ENCODE data around the gene CNTNAP5. TPM values are rescaled to one million over a fixed set of nuclear protein-coding genes. Genes with fewer than 3 reads are reported as not detected.
"Not testable (repeated sequence)": the region's sequence is repeated elsewhere in the genome, so short reads cannot be mapped to it uniquely, and the experiment has no call there.

CNTNAP5 gene
- total RNA-seq, 1 donor from 2014 or later, result not detected

- DNase-seq (ENCODE audit: low spot score) (no peak), ATAC-seq (no peak)
- intact Hi-C loops (cut with DNase I), result no loop called here
These were observed 328.6 kb downstream of the CNTNAP5 start for GRCh38 chr2:124353656-124354055.

- intact Hi-C loops (cut with DNase I), result no loop called here
- DNase-seq (ENCODE audit: low spot score) (no peak), ATAC-seq (no peak)
These were observed 329.4 kb downstream of the CNTNAP5 start for GRCh38 chr2:124354466-124354865.

GRCh38 chr2:124361966-124362365 is 336.9 kb downstream of the CNTNAP5 start:
- ATAC-seq; intact Hi-C loops (cut with DNase I); DNase-seq (ENCODE audit: low spot score): not testable (repeated sequence)

- intact Hi-C loops (cut with DNase I), result no loop called here
- ATAC-seq, result no peak
- no peak for DNase-seq (ENCODE audit: low spot score)
These were observed 344.1 kb downstream of the CNTNAP5 start for GRCh38 chr2:124369181-124369580.

GRCh38 chr2:124380221-124380749 is 355.2 kb downstream of the CNTNAP5 start:
- intact Hi-C loops (cut with DNase I), result no loop called here
- ATAC-seq (no peak), DNase-seq (ENCODE audit: low spot score) (no peak)

- DNase-seq (ENCODE audit: low spot score), result no peak
- intact Hi-C loops (cut with DNase I), result no loop called here
These were observed 357.1 kb downstream of the CNTNAP5 start for GRCh38 chr2:124382067-124382618.

GRCh38 chr2:124395961-124396360 is 370.9 kb downstream of the CNTNAP5 start:
- ATAC-seq, result no peak
- DNase-seq (ENCODE audit: low spot score), result no peak
- intact Hi-C loops (cut with DNase I), result no loop called here

More at GRCh38 chr2:124382067-124382618, 357.1 kb downstream of the CNTNAP5 start:
- no peak for ATAC-seq

GRCh38 chr2:124402274-124402673 is 377.2 kb downstream of the CNTNAP5 start:
- no peak for ATAC-seq
- intact Hi-C loops (cut with DNase I), result no loop called here

GRCh38 chr2:124407836-124408534 is 382.9 kb downstream of the CNTNAP5 start:
- intact Hi-C loops (cut with DNase I); DNase-seq (ENCODE audit: low spot score); ATAC-seq: not testable (repeated sequence)

More at GRCh38 chr2:124402274-124402673, 377.2 kb downstream of the CNTNAP5 start:
- DNase-seq (ENCODE audit: low spot score), result no peak

- intact Hi-C loops (cut with DNase I), result no loop called here
- no peak for ATAC-seq
- DNase-seq (ENCODE audit: low spot score), result no peak
These were observed 399.0 kb downstream of the CNTNAP5 start for GRCh38 chr2:124424074-124424473.

GRCh38 chr2:124426122-124426521 is 401.0 kb downstream of the CNTNAP5 start:
- intact Hi-C loops (cut with DNase I), result no loop called here
- ATAC-seq, result no peak
- DNase-seq (ENCODE audit: low spot score), result no peak

GRCh38 chr2:124426625-124427024 is 401.5 kb downstream of the CNTNAP5 start:
- intact Hi-C loops (cut with DNase I), result no loop called here
- DNase-seq (ENCODE audit: low spot score) (no peak), ATAC-seq (no peak)

- DNase-seq (ENCODE audit: low spot score) (no peak), ATAC-seq (no peak)
- intact Hi-C loops (cut with DNase I), result no loop called here
These were observed 412.7 kb downstream of the CNTNAP5 start for GRCh38 chr2:124437811-124438210.

- DNase-seq (ENCODE audit: low spot score), result no peak
- intact Hi-C loops (cut with DNase I), result no loop called here
- no peak for ATAC-seq
These were observed 425.4 kb downstream of the CNTNAP5 start for GRCh38 chr2:124450481-124450880.

- no peak for ATAC-seq
- no peak for DNase-seq (ENCODE audit: low spot score)
- intact Hi-C loops (cut with DNase I), result no loop called here
These were observed 451.2 kb downstream of the CNTNAP5 start for GRCh38 chr2:124476291-124476690.

GRCh38 chr2:124478761-124479160 is 453.7 kb downstream of the CNTNAP5 start:
- intact Hi-C loops (cut with DNase I), result no loop called here
- no peak for DNase-seq (ENCODE audit: low spot score)
- no peak for ATAC-seq

- DNase-seq (ENCODE audit: low spot score) (no peak), ATAC-seq (peak; percentile 48)
- intact Hi-C loops (cut with DNase I), result no loop called here
These were observed 455.9 kb downstream of the CNTNAP5 start for GRCh38 chr2:124480958-124481357.

- DNase-seq (ENCODE audit: low spot score) (no peak), ATAC-seq (no peak)
- intact Hi-C loops (cut with DNase I), result no loop called here
These were observed 457.0 kb downstream of the CNTNAP5 start for GRCh38 chr2:124482044-124482443.

- intact Hi-C loops (cut with DNase I), result no loop called here
- no peak for DNase-seq (ENCODE audit: low spot score)
- no peak for ATAC-seq
These were observed 457.5 kb downstream of the CNTNAP5 start for GRCh38 chr2:124482551-124482950.

- DNase-seq (ENCODE audit: low spot score) (no peak), ATAC-seq (no peak)
- intact Hi-C loops (cut with DNase I), result no loop called here
These were observed 460.6 kb downstream of the CNTNAP5 start for GRCh38 chr2:124485659-124486058.

- ATAC-seq, result no peak
- intact Hi-C loops (cut with DNase I), result no loop called here
These were observed 464.6 kb downstream of the CNTNAP5 start for GRCh38 chr2:124489686-124490085.

More at GRCh38 chr2:124489686-124490085, 464.6 kb downstream of the CNTNAP5 start:
- no peak for DNase-seq (ENCODE audit: low spot score)
